MG63 (cell line): ENCODE measurements around the gene ABR. TPM values are rescaled to one million over a fixed set of nuclear protein-coding genes. Genes with fewer than 3 reads are reported as not detected.
A peak's percentile ranks its signal among the peaks of the same experiment; 100 is the strongest.

Experiments
- DNase-seq: peaks from one replicate; pipeline ENCODE4 v3.0.0-alpha.2; 2020
- H3K27me3 ChIP-seq: fragments of 250-450 bp; sonication (Bioruptor Pico); 2 replicates; pipeline ENCODE4 v1.5.1; 2020; ENCODE audit warnings: mild to moderate bottlenecking, moderate library complexity
- H3K36me3 ChIP-seq: fragments of 250-450 bp; sonication (Bioruptor Pico); 2 replicates; pipeline ENCODE4 v1.5.1; 2020; ENCODE audit warnings: mild to moderate bottlenecking, moderate library complexity
- H3K4me3 ChIP-seq: fragments of 250-450 bp; sonication (Bioruptor Pico); 2 replicates; pipeline ENCODE4 v1.5.1; 2020; ENCODE audit warnings: mild to moderate bottlenecking, moderate library complexity
- H3K9me3 ChIP-seq: fragments of 250-450 bp; sonication (Bioruptor Pico); 2 replicates; pipeline ENCODE4 v1.5.1; 2020; ENCODE audit warnings: mild to moderate bottlenecking, moderate library complexity
- total RNA-seq: library from RNA; depleted of rRNA; stranded (reverse); fragments of >200 nt; shearing (Covaris generic); gene quantifications from 2 replicates; pipeline ENCODE4 v1.2.3, GENCODE V29; 2014; ENCODE audit warnings: low replicate concordance

The ABR gene
- total RNA-seq, 1 experiment from 2014 or later: 24.0 TPM

DNA sequence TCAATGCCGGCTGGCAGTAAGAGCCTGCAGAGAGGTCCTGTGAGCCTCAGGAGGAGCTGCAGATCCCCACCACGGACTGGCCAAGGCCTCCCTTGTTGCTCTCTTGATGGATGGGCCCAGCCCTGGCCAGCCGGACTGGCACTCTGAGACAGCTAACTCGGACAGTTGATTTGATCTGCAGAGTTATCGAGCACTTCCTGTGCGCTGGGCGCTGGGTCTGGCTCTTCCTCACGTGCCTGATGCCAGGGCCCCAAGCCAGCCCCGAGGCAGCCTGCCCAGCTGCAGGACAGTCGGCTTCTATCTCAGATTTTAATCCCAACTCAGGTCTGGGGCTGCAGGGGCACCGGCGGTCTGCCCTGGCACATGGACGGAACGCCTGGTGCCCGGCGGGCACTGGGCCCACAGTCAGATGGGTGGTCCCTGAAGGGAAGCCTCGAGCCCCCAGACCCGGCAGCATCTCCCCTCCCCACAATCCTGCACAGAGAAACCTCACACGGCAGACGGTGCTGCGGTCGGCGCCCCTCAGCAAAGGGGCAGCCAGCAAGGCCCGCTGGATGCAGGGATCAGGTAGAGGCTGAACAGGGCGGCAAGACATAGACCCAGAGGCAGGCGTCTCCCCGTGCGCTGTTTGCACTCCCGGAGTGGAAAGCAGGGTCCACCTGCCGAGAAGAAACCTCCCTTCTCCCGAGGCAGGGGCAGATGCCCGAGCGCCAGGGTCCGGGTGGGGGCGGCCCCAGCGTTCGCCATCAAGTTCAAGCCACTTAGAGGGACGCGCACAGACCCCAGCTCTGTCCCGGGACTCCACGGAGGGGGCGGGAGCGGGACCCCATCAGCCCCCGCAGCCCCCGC is 148.9 kb downstream of the ABR start:
- Histone ChIP-seq H3K27me3 (no peaks in the 10 kb centered on the region), H3K4me3 (no peak overlapping the region), H3K36me3 (no peaks in the 10 kb centered on the region), H3K9me3 (no peaks in the 10 kb centered on the region)
- DNase-seq: peak; percentile 74

DNA sequence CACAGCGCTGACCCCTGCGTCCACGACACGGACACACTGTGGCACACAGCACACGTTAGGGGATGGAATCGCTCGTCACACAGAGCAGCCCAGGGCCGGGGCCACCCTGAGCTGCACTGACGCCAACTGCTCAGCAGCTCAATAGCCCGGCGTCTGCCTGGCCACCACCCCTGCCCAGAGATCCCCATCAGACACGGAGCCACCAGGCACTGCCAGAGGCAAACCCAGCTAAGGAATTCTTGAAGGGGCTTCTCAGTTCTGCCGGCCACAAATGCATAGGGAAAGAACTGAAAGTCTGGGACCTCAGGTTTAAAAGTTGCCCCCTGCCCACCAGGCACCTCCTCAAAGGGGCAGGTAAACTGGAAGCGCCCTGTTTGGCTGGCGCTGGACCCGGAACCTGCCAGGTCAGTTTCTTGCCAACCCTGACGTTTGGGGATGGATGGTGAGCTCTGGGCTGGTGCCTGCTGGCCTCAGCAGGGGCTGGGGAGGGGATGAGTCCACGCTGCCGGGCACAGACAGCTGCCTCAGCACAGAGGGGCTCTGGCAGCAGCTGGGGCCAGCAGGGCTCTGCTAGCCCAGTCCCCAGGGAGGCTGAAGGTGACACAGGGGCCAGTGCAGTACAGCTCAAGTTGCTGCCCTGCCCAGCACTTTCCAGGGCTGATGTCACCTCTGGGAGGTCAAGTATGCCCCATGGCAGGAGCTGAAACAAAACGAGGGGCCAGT is 149.7 kb downstream of the ABR start:
- DNase-seq: no peak
- H3K27me3 ChIP-seq: no peaks in the 10 kb centered on the region
- H3K4me3 ChIP-seq: no peak overlapping the region
- no peaks in the 10 kb centered on the region for H3K36me3 ChIP-seq
- no peaks in the 10 kb centered on the region for H3K9me3 ChIP-seq

GRCh38 chr17:1029196-1029921 is 150.4 kb downstream of the ABR start:
- Histone ChIP-seq H3K4me3 (no peak overlapping the region), H3K9me3 (no peaks in the 10 kb centered on the region), H3K36me3 (no peaks in the 10 kb centered on the region), H3K27me3 (no peaks in the 10 kb centered on the region)
- no peak for DNase-seq

GRCh38 chr17:1027044-1027443 is 152.7 kb downstream of the ABR start:
- Histone ChIP-seq H3K9me3 (no peaks in the 10 kb centered on the region), H3K4me3 (no peak overlapping the region), H3K36me3 (no peaks in the 10 kb centered on the region), H3K27me3 (no peaks in the 10 kb centered on the region)
- no peak for DNase-seq

DNA sequence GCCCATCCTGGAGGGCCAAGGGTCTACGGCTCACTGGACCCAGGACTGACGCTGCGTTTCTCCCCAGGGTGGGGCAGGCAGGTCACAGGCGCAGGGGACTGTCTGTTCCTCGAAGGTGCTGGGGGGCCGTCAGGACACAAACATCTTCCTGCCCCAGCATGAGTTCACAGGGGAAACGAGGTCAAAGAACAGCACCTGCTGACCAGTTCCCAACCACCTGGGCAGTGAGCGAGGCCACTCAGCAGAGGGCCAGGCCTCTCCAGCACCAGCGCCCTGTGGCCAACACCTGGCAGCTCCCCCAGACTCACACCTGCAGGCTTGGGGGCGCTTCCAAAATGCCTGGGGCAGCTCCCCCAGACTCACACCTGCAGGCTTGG is 153.2 kb downstream of the ABR start:
- Histone ChIP-seq H3K27me3 (no peaks in the 10 kb centered on the region), H3K4me3 (no peak overlapping the region), H3K9me3 (no peaks in the 10 kb centered on the region), H3K36me3 (no peaks in the 10 kb centered on the region)
- DNase-seq: no peak

DNA sequence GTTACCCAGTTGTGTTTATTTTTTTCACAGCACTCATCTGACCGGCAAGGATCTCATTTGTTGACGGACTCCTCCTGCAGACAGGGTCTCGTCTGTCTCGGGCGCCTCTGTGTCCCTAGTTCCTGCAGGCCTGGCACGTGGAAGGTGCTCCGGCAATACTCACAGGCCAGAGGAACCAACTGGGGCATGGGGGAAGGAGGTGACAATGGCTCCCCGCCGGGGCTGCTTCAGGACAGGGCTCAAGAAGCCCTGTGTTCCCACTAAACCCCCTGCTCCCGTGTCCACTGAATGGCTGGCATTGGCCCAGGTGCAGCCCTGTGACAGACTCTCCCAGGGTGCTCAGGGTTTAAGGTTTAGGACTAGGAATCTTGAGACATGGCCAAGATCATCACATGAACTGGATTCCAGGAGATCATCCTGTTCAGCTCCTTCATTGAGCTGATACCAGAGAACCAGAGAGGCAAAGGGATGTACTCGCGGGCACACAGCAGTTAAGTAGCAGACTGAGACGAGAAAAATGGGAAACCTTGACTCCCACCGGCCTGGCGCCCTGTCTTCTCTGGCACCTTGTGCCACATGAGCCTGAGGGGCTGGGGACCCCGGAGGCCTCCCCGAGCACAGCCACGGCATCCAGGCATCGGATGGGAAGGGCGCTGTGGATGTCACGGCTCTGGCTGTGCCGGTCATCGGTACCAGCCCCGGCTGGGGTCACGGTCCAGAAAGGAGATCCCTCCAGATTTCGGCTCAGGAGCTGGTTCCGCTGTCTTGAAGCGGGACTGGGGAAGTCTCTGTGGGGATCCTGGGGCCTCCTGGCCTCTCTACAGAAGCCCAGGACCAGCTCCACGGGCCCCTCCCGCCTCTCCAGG is 153.8 kb downstream of the ABR start:
- no peaks in the 10 kb centered on the region for H3K27me3 ChIP-seq
- H3K9me3 ChIP-seq: no peaks in the 10 kb centered on the region
- DNase-seq: no peak
- H3K4me3 ChIP-seq: no peak overlapping the region
- no peaks in the 10 kb centered on the region for H3K36me3 ChIP-seq

DNA sequence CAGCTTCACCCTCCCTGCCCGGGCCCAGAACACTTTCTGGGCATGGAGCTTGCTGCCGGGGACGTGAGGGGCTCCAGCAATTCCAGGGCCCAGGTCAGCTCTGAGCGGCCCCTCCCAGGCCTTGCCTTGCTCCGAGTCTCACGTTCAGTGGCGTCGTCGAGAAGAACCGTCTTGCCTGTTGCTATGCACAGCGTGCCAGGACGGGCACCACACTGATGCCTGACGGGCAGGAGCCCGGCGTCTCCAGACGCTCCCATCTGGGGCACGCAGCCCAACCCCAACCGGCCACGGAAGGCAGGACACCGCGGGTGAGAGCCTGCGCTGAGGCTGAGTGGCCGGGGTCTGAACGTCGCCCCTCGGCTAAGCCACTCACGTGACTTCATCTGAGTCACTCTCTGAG is 155.7 kb downstream of the ABR start:
- H3K27me3 ChIP-seq: no peaks in the 10 kb centered on the region
- H3K36me3 ChIP-seq: no peaks in the 10 kb centered on the region
- H3K4me3 ChIP-seq: no peak overlapping the region
- H3K9me3 ChIP-seq: no peaks in the 10 kb centered on the region
- no peak for DNase-seq

DNA sequence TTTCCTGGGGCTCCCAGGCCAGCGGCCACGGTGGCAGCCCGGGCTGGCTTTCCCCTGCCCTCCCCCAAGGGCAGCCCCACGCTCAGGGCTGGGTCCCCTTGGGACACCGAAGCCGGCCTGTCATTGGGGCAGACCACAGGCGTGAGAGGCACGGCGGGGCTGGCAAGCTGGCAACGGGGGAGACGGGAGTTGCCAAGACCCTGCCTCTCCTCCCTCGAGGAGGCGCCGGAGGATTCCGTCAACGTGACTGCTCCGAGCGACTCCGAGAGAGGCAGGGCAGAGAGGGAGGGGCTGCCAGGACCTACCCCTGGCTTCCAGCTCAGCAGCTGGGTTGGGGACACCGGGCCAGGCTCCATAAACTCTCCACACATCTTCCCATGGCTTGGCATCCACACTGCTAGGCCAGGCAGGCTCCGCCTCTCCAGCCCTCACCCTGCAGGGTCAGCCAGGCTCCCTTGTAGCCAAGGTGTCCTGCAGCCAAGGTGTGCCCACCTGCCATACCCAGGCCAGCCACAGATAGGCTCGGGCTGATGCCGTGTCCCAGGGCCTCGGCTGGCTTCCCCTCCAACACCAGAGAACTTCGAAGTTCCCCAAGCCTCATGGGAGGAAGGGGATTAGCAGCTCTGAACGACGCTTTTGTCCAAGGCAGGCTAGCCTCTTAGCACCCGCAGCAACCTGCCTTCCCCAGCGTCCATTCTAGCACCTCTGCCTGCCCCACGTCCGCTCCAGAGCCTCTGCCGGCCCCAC is 157.3 kb downstream of the ABR start:
- H3K36me3 ChIP-seq: no peaks in the 10 kb centered on the region
- no peaks in the 10 kb centered on the region for H3K27me3 ChIP-seq
- no peak for DNase-seq
- no peaks in the 10 kb centered on the region for H3K9me3 ChIP-seq
- H3K4me3 ChIP-seq: no peak overlapping the region

- H3K9me3 ChIP-seq: no peaks in the 10 kb centered on the region
- no peaks in the 10 kb centered on the region for H3K36me3 ChIP-seq
- no peak overlapping the region for H3K4me3 ChIP-seq
- H3K27me3 ChIP-seq: no peaks in the 10 kb centered on the region
- DNase-seq: no peak
Measured at GRCh38 chr17:1021147-1021546, 158.6 kb downstream of the ABR start.

DNA sequence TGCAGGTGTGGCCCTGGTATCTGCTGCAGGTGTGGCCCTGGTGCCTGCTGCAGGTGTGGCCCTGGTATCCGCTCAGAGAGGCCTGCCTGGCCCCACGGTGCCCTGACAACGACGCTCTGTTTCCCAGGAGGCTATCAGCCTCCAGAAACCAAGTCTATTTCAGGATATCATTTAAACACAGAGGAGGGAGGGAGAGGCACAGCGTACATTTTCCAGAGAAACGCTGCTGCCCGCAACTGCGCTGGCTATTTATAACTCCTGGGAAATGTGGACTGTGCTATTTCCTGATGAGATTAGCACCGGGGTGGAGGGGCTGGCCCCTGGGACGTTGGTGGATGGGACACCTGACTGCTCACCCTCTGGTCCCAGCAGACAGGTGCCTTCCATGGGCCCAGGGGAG is 160.3 kb downstream of the ABR start:
- Histone ChIP-seq H3K36me3 (no peaks in the 10 kb centered on the region), H3K4me3 (no peak overlapping the region), H3K27me3 (no peaks in the 10 kb centered on the region), H3K9me3 (no peaks in the 10 kb centered on the region)
- no peak for DNase-seq

DNA sequence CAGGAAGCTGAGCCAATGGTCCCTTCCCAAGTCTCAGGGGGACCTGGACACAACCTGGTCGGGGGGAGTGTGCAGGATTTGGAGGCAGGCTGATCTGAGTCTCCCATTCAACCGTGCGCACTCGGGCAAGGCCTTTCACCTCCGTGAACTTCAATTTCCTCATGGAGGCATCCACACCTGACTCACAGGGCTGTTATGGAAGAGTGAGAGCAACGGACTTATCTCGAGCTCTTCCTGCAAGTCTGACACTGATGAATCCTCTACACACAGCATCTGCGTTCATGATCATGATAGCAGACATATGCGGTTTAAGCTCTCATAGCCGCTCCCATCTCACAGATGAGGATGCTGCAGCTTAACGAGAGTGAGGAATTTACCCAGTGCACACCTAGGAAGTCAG is 161.2 kb downstream of the ABR start:
- Histone ChIP-seq H3K27me3 (no peaks in the 10 kb centered on the region), H3K9me3 (no peaks in the 10 kb centered on the region), H3K36me3 (no peaks in the 10 kb centered on the region), H3K4me3 (no peak overlapping the region)
- no peak for DNase-seq

DNA sequence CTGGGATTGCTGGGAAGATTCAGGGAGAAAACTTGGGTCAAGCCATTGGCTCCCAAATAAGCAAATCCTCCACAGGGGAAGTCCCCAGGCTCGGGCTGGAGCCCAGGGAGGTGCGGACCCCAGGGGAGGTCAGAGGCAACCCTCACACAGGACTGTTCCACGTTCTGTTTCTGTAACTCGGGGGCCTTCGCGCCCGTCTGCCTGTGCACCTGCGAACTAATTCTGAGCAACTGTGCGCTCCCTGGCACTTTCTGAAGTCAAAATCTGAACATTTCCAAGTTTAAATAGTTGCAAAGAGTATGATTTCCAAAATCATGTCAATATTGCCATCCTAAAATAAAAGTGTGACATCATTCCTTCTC is 166.1 kb downstream of the ABR start:
- DNase-seq: no peak
- no peaks in the 10 kb centered on the region for H3K9me3 ChIP-seq

GRCh38 chr17:1012823-1013728 is 166.7 kb downstream of the ABR start:
- Histone ChIP-seq H3K4me3 (no peak overlapping the region), H3K9me3 (no peaks in the 10 kb centered on the region), H3K27me3 (no peaks in the 10 kb centered on the region), H3K36me3 (no peaks in the 10 kb centered on the region)
- no peak for DNase-seq

More for the DNA sequence above, 166.1 kb downstream of the ABR start:
- H3K27me3 ChIP-seq: no peaks in the 10 kb centered on the region
- H3K36me3 ChIP-seq: no peaks in the 10 kb centered on the region
- H3K4me3 ChIP-seq: no peak overlapping the region

DNA sequence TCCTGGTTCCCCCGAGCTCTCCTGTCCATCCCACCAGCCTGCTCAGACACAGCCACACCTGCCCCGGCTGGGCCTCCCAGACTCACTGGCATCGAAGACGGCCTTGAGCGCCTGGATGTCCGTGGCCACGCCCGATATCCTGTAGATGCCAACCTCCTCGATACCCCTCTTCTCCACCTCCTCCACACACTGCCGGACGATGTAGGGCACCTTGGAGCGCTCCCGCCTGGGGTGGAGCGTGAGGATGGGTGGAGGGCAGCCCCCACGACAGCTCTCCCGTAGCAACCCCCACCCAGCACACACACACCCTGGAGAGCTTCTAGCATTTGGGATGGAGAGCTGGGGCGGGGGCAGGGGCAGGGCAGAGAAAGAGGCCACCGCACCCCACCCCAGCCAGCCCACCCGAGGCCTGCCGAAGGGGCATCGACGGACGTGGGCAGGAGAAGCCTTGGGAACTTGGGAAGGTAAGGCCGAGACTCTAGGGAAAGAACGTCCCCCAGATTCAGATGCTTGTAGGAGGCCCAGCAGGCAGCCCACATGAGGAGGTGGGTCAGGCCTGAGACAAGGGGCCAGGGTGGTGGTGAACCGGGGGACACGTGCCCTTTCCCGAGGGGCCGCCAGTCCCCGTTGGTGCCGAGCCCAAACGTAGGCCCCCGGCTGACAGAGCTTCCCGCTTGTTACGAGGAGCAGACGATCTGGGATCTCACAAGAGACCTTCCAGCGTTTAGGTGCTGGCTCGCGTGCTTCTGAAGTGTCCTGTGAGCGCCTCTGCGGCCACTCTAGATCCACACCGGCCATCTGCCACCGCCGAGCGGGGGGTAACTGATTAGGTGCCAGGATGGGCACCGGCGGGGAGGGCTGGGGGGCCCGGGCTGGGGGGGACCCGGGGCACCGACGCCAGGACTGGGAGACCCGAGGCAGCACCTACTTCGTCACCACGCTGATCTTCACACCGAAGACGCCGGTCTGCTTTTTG is 167.7 kb downstream of the ABR start:
- Histone ChIP-seq H3K36me3 (no peaks in the 10 kb centered on the region), H3K4me3 (no peak overlapping the region), H3K9me3 (no peaks in the 10 kb centered on the region), H3K27me3 (no peaks in the 10 kb centered on the region)
- DNase-seq: no peak
